ENCODE measurements around the gene CCDC192. TPM values are rescaled to one million over a fixed set of nuclear protein-coding genes. Genes with fewer than 3 reads are reported as not detected.

CCDC192 gene
- polyA plus RNA-seq, 1 donor from 2014 or later: not detected

DNA sequence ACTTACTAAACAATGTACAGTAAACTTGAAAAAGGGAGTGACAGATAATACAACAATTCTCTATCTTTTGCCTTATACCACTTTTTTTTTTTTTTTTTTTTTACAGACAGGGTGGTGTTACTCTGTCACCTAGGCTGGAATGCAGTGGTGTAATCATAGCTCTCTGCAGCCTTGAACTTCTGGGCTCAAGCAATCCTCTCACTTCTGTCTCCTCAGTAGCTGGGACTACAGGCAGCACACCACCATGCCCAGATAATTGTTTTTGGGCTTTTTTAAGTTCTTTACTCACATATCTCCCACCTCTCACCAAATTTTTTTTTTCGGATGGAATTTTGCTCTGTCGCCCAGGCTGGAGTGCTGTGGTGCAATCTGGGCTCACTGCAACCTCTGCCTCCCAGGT lies 208.4 kb downstream of the CCDC192 start:
- Histone ChIP-seq H3F3A (ENCODE audit: insufficient read depth, low read length, poor library complexity, severe bottlenecking) (no peaks in the 10 kb centered on the region), H3K27me3 (ENCODE audit: insufficient read depth, low read depth, low read length) (no peaks in the 10 kb centered on the region), H3K9me2 (ENCODE audit: insufficient read depth, low read length) (no peaks in the 10 kb centered on the region), H3K79me2 (replicated peaks; ENCODE audit: insufficient read depth, low read length) (no peaks in the 10 kb centered on the region), H3K27ac (ENCODE audit: low read length) (no peak overlapping the region), H3K9me3 (ENCODE audit: low read length) (no peaks in the 10 kb centered on the region), H3K9ac (ENCODE audit: low read length) (no peak overlapping the region), H4K20me1 (ENCODE audit: insufficient read depth) (no peaks in the 10 kb centered on the region), H3K4me2 (ENCODE audit: low read length) (no peak overlapping the region), H3K36me3 (ENCODE audit: insufficient read depth, low read length) (no peaks in the 10 kb centered on the region), H2AFZ (ENCODE audit: low read depth, low read length) (no peak overlapping the region), H3K4me3 (ENCODE audit: low read length) (no peak overlapping the region)
- no peak for TF ChIP-seq EP300 (conservative IDR thresholded peaks at IDR 0.05; ENCODE audit: poor library complexity, severe bottlenecking)
- TF ChIP-seq, protein P1, sequence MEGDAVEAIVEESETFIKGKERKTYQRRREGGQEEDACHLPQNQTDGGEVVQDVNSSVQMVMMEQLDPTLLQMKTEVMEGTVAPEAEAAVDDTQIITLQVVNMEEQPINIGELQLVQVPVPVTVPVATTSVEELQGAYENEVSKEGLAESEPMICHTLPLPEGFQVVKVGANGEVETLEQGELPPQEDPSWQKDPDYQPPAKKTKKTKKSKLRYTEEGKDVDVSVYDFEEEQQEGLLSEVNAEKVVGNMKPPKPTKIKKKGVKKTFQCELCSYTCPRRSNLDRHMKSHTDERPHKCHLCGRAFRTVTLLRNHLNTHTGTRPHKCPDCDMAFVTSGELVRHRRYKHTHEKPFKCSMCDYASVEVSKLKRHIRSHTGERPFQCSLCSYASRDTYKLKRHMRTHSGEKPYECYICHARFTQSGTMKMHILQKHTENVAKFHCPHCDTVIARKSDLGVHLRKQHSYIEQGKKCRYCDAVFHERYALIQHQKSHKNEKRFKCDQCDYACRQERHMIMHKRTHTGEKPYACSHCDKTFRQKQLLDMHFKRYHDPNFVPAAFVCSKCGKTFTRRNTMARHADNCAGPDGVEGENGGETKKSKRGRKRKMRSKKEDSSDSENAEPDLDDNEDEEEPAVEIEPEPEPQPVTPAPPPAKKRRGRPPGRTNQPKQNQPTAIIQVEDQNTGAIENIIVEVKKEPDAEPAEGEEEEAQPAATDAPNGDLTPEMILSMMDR (IDR thresholded peaks at IDR 0.05; ENCODE audit: poor library complexity, severe bottlenecking): no peak
- TF ChIP-seq TAF1 (IDR thresholded peaks at IDR 0.05; ENCODE audit: low read depth): no peak
- TF ChIP-seq SMC3 (conservative IDR thresholded peaks at IDR 0.05; ENCODE audit: poor library complexity): no peak
- TF ChIP-seq POLR2AphosphoS5 (IDR thresholded peaks at IDR 0.05): no peak
- no peak for TF ChIP-seq RAD21 (conservative IDR thresholded peaks at IDR 0.05)
- TF ChIP-seq MXI1 (conservative IDR thresholded peaks at IDR 0.05; ENCODE audit: poor library complexity, severe bottlenecking): no peak
- TF ChIP-seq EZH2 (IDR thresholded peaks at IDR 0.05; ENCODE audit: borderline replicate concordance, insufficient read depth, low read length, poor library complexity, severe bottlenecking): no peak
- TF ChIP-seq, protein P2, sequence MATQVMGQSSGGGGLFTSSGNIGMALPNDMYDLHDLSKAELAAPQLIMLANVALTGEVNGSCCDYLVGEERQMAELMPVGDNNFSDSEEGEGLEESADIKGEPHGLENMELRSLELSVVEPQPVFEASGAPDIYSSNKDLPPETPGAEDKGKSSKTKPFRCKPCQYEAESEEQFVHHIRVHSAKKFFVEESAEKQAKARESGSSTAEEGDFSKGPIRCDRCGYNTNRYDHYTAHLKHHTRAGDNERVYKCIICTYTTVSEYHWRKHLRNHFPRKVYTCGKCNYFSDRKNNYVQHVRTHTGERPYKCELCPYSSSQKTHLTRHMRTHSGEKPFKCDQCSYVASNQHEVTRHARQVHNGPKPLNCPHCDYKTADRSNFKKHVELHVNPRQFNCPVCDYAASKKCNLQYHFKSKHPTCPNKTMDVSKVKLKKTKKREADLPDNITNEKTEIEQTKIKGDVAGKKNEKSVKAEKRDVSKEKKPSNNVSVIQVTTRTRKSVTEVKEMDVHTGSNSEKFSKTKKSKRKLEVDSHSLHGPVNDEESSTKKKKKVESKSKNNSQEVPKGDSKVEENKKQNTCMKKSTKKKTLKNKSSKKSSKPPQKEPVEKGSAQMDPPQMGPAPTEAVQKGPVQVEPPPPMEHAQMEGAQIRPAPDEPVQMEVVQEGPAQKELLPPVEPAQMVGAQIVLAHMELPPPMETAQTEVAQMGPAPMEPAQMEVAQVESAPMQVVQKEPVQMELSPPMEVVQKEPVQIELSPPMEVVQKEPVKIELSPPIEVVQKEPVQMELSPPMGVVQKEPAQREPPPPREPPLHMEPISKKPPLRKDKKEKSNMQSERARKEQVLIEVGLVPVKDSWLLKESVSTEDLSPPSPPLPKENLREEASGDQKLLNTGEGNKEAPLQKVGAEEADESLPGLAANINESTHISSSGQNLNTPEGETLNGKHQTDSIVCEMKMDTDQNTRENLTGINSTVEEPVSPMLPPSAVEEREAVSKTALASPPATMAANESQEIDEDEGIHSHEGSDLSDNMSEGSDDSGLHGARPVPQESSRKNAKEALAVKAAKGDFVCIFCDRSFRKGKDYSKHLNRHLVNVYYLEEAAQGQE (IDR thresholded peaks at IDR 0.05; ENCODE audit: borderline replicate concordance): no peak

GRCh38 chr5:127912411-127912810 lies 209.2 kb downstream of the CCDC192 start:
- Histone ChIP-seq H3K9me2 (ENCODE audit: insufficient read depth, low read length) (no peaks in the 10 kb centered on the region), H3K79me2 (replicated peaks; ENCODE audit: insufficient read depth, low read length) (no peaks in the 10 kb centered on the region), H3F3A (ENCODE audit: insufficient read depth, low read length, poor library complexity, severe bottlenecking) (no peaks in the 10 kb centered on the region), H3K27me3 (ENCODE audit: insufficient read depth, low read depth, low read length) (no peaks in the 10 kb centered on the region), H3K4me3 (ENCODE audit: low read length) (no peak overlapping the region), H3K9ac (ENCODE audit: low read length) (no peak overlapping the region), H3K27ac (ENCODE audit: low read length) (no peak overlapping the region), H4K20me1 (ENCODE audit: insufficient read depth) (no peaks in the 10 kb centered on the region), H3K9me3 (ENCODE audit: low read length) (no peaks in the 10 kb centered on the region), H2AFZ (ENCODE audit: low read depth, low read length) (no peak overlapping the region), H3K36me3 (ENCODE audit: insufficient read depth, low read length) (no peaks in the 10 kb centered on the region), H3K4me2 (ENCODE audit: low read length) (no peak overlapping the region)
- TF ChIP-seq TAF1 (IDR thresholded peaks at IDR 0.05; ENCODE audit: low read depth): no peak
- TF ChIP-seq, protein P2 (IDR thresholded peaks at IDR 0.05; ENCODE audit: borderline replicate concordance): no peak
- no peak for TF ChIP-seq RAD21 (conservative IDR thresholded peaks at IDR 0.05)
- no peak for TF ChIP-seq MXI1 (conservative IDR thresholded peaks at IDR 0.05; ENCODE audit: poor library complexity, severe bottlenecking)
- no peak for TF ChIP-seq EZH2 (IDR thresholded peaks at IDR 0.05; ENCODE audit: borderline replicate concordance, insufficient read depth, low read length, poor library complexity, severe bottlenecking)
- no peak for TF ChIP-seq POLR2AphosphoS5 (IDR thresholded peaks at IDR 0.05)
- no peak for TF ChIP-seq EP300 (conservative IDR thresholded peaks at IDR 0.05; ENCODE audit: poor library complexity, severe bottlenecking)
- TF ChIP-seq, protein P1 (IDR thresholded peaks at IDR 0.05; ENCODE audit: poor library complexity, severe bottlenecking): no peak
- TF ChIP-seq SMC3 (conservative IDR thresholded peaks at IDR 0.05; ENCODE audit: poor library complexity): no peak

Measured in neural cell (in vitro differentiated cells).